Thoracic aorta (tissue), 2 donors: Measurements from ENCODE around the gene CYP27C1. TPM values are rescaled to one million over a fixed set of nuclear protein-coding genes. Genes with fewer than 3 reads are reported as not detected.
A peak's percentile ranks its signal among the peaks of the same experiment; 100 is the strongest.
"Not testable (repeated sequence)": the region's sequence is repeated elsewhere in the genome, so short reads cannot be mapped to it uniquely, and the experiment has no call there.

ENCODE experiments used
- ATAC-seq: fragments of 150-250 bp; one replicate; pipeline ENCODE4 v1.8.0; 2017; ENCODE audit warnings: low read depth; ENCODE audit not compliant: insufficient number of reproducible peaks, low FRiP score
- DNase-seq: peaks from one replicate; pipeline ENCODE4 v3.0.0-alpha.2; 2020; ENCODE audit warnings: low spot score
- H3K27ac ChIP-seq, 2 donors: fragments of 200-600 bp; sonication (generic); 1 replicate in 1 of 2; 2 replicates in 1 of 2; pipeline ENCODE4 v1.5.1; 2016; ENCODE audit warnings: mild to moderate bottlenecking in 2 of 2, moderate library complexity in 2 of 2
- H3K27me3 ChIP-seq: fragments of 200-600 bp; sonication (generic); replicated peaks from 2 replicates; pipeline ENCODE4 v1.6.0; 2016; ENCODE audit warnings: mild to moderate bottlenecking; ENCODE audit not compliant: insufficient read depth
- H3K36me3 ChIP-seq: fragments of 200-600 bp; sonication (generic); one replicate; pipeline ENCODE4 v1.5.1; 2016
- H3K4me1 ChIP-seq, 2 donors: fragments of 200-600 bp; sonication (generic); 1 replicate in 1 of 2; 2 replicates in 1 of 2; pipeline versions ENCODE4 v1.5.1 to v1.6.0; 2016; ENCODE audit warnings: low read depth in 2 of 2, mild to moderate bottlenecking in 1 of 2; ENCODE audit not compliant: control insufficient read depth in 1 of 2
- H3K4me3 ChIP-seq: fragments of 200-600 bp; sonication (generic); 2 replicates; pipeline ENCODE4 v1.5.1; 2016; ENCODE audit warnings: mild to moderate bottlenecking
- H3K9me3 ChIP-seq: fragments of 200-600 bp; sonication (generic); 2 replicates; pipeline ENCODE4 v1.5.1; 2016
- CTCF ChIP-seq: fragments of 200-600 bp; sonication (generic); IDR thresholded peaks from one replicate; pipeline ENCODE4 v1.5.1; 2019; ENCODE audit warnings: antibody characterized with exemption
- total RNA-seq, 2 donors: library from RNA; depleted of rRNA; stranded (reverse); fragments of >200 nt; gene quantifications; one replicate each; pipeline versions ENCODE4 v1.1.0 to v1.2.3, GENCODE V29; 2016

CYP27C1 gene
- total RNA-seq, 2 donors from 2014 or later = 0.35 TPM; not detected in 1

GRCh38 chr2:127226520-127227263 lies 6.6 kb upstream of the CYP27C1 start:
- no peak overlapping the region for H3K27ac ChIP-seq
- H3K27me3 ChIP-seq = no peaks in the 10 kb centered on the region
- H3K4me1 ChIP-seq = peaks cover 0 to 10% of the 10 kb centered on the region in 2 donors
- TF ChIP-seq CTCF = no peak
- H3K36me3 ChIP-seq = no peaks in the 10 kb centered on the region
- ATAC-seq (no peak), DNase-seq (no peak)
- peak overlapping the region; percentile 44 for H3K4me3 ChIP-seq
- H3K9me3 ChIP-seq = no peaks in the 10 kb centered on the region

- H3K4me1 ChIP-seq = peaks cover 0 to 10% of the 10 kb centered on the region in 2 donors
- no peak for ATAC-seq
- H3K4me3 ChIP-seq = no peak overlapping the region
- H3K27me3 ChIP-seq = no peaks in the 10 kb centered on the region
- no peak for TF ChIP-seq CTCF
- no peak for DNase-seq
- H3K9me3 ChIP-seq = no peaks in the 10 kb centered on the region
- H3K27ac ChIP-seq = no peak overlapping the region
- H3K36me3 ChIP-seq = no peaks in the 10 kb centered on the region
Observed at GRCh38 chr2:127226132-127226519, 6.0 kb upstream of the CYP27C1 start.

- no peak overlapping the region for H3K27ac ChIP-seq
- no peaks in the 10 kb centered on the region for H3K27me3 ChIP-seq
- H3K9me3 ChIP-seq = no peaks in the 10 kb centered on the region
- ATAC-seq (no peak), DNase-seq (no peak)
- H3K4me1 ChIP-seq = peaks cover 0 to 15% of the 10 kb centered on the region in 2 donors
- no peaks in the 10 kb centered on the region for H3K36me3 ChIP-seq
- H3K4me3 ChIP-seq = no peak overlapping the region
- no peak for TF ChIP-seq CTCF
Observed at GRCh38 chr2:127225186-127225960, 5.3 kb upstream of the CYP27C1 start.

GRCh38 chr2:127224135-127224534 lies 4.0 kb upstream of the CYP27C1 start:
- ATAC-seq, H3K9me3 ChIP-seq, H3K4me3 ChIP-seq, H3K27me3 ChIP-seq, H3K27ac ChIP-seq, DNase-seq, H3K36me3 ChIP-seq: not testable (repeated sequence)
- H3K4me1 ChIP-seq = peaks cover 7 to 25% of the 10 kb centered on the region in 2 donors

GRCh38 chr2:127220768-127221527 lies 849 bp upstream of the CYP27C1 start:
- H3K27ac ChIP-seq = no peak overlapping the region
- H3K4me3 ChIP-seq = no peak overlapping the region
- H3K4me1 ChIP-seq = peaks cover 11 to 21% of the 10 kb centered on the region in 2 donors
- no peak for TF ChIP-seq CTCF
- no peaks in the 10 kb centered on the region for H3K27me3 ChIP-seq
- H3K36me3 ChIP-seq = no peaks in the 10 kb centered on the region
- DNase-seq (no peak), ATAC-seq (no peak)
- no peaks in the 10 kb centered on the region for H3K9me3 ChIP-seq
